GM13976 (cell line): ENCODE results near the gene KTI12.
"Not testable (repeated sequence)": the region's sequence is repeated elsewhere in the genome, so short reads cannot be mapped to it uniquely, and the experiment has no call there.

Experiments
- DNase-seq: peaks from one replicate; pipeline ENCODE4 v3.0.0; 2012; ENCODE audit warnings: low spot score
- CTCF ChIP-seq: IDR thresholded peaks from 2 replicates; pipeline ENCODE4 v1.5.1; 2012; ENCODE audit warnings: borderline replicate concordance, mild to moderate bottlenecking; ENCODE audit not compliant: insufficient read depth; ENCODE audit errors: extremely low read depth, missing control alignments, control extremely low read depth
- in situ Hi-C: fragments of 300-500 bp; cut with MboI; formaldehyde crosslinking; loops from one replicate; pipeline ENCODE4 v1.12.0; 2022; ENCODE audit warnings: low sequenced_read_pairs, mixed read lengths, inconsistent platforms; ENCODE audit not compliant: unreplicated experiment

The KTI12 gene

DNA sequence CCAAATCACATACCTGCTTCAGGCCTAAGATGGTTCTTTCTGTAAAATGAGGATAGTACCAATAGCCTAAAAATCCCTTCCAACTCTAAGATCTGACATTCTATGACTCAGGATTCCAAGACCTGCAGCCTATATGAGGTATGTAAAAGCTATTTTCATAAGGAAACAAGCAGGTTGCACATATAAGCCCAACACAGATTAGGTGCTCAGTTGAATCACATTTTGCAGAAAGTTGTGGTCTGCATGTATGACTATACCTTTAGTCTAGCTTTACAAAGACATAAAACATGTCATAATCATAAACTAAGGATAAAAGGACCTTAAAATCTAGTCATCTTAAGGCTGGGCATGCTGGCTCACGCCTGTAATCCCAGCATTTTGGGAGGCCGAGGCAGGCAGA, 7.3 kb downstream of the KTI12 start:
- no peak for TF ChIP-seq CTCF
- in situ Hi-C loops, result no loop called here

GRCh38 chr1:52022133-52022532, 11.5 kb downstream of the KTI12 start:
- TF ChIP-seq CTCF, result no peak
- in situ Hi-C loops, result no loop called here
- no peak for DNase-seq

More for the DNA sequence above, 7.3 kb downstream of the KTI12 start:
- DNase-seq, result no peak

- in situ Hi-C loops, result loop anchor here (10.0 kb wide), 1 partner anchor 103 kb away; no protein-coding TSS in a partner anchor
- no peak for DNase-seq
- TF ChIP-seq CTCF, result no peak
These were observed 25.4 kb downstream of the KTI12 start for GRCh38 chr1:52008071-52008809.

DNA sequence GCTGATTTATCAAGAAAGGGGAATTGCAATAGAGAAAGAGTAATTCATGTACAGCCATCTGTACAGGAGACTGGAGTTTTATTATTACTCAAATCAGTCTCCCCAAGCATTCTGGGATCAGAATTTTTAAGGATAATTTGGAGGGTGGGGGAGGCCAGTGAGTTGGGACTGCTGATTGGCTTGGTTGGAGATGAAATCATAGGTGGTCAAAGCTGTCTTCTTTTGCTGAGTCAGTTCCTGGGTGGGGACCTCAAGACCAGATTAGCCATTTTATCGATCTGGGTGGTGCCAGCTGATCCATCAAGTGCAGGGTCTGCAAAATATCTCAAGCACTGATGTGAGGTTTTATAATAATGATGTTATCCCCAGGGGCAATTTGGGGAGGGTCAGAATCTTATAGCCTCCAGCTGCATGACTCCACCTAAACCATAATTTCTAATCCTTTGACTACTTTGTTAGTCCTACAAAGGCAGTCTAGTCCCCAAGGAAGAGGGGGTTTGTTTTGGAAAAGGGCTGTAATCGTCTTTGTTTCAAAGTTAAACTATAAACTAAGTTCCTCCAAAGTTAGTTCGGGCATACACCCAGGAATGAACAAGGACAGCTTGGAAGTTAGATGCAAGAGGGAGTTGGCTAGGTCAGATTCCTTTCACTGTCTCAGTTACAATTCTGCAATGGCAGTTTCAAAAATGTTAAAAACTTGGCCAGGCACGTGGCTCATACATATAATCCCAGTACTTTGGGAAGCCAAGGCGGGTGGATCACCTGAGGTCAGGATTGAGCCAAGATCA, 26.2 kb downstream of the KTI12 start:
- in situ Hi-C loops, result loop anchor here (10.0 kb wide), 1 partner anchor 103 kb away; no protein-coding TSS in a partner anchor

GRCh38 chr1:52006081-52006553, 27.5 kb downstream of the KTI12 start:
- in situ Hi-C loops, result loop anchor here (10.0 kb wide), 1 partner anchor 101 kb away; no protein-coding TSS in a partner anchor
- DNase-seq, result not testable (repeated sequence)

More for the DNA sequence above, 26.2 kb downstream of the KTI12 start:
- no peak for TF ChIP-seq CTCF
- DNase-seq, result no peak

DNA sequence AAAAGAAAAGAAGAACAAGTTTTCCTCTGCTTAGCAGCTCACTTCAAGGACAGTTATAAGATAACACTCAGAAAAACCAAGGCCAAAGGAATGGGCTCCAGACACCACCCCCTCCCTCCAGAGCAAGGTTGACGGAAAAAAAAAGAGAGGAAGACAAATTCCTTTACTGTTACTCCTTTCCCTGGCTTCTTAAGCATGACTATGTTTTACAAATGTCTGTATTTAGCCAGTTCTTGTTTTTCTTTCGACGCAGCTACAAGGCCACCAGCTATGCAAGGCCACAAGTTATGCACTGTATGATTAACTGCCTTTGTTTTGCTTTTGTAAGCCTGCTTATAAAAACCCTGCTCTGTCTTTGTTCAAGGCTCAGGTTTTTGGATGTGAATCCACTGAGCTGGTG, 28.1 kb downstream of the KTI12 start:
- DNase-seq, result not testable (repeated sequence)
- in situ Hi-C loops, result loop anchor here (10.0 kb wide), 1 partner anchor 101 kb away; no protein-coding TSS in a partner anchor

GRCh38 chr1:52003877-52004276, 29.7 kb downstream of the KTI12 start:
- no peak for DNase-seq
- no peak for TF ChIP-seq CTCF
- in situ Hi-C loops, result loop anchor here (10.0 kb wide), 1 partner anchor 99 kb away; no protein-coding TSS in a partner anchor
